Loucy (cell line): ENCODE data around the gene KRT6C.

Source experiments
- H2AFZ ChIP-seq: fragments of 200-600 bp; sonication (generic); 2 replicates; pipeline ENCODE4 v1.6.0; 2016; ENCODE audit warnings: antibody characterized with exemption, mild to moderate bottlenecking, low read length, moderate library complexity
- H3F3A ChIP-seq: fragments of 200-600 bp; 2 replicates; pipeline ENCODE4 v1.6.0; 2016; ENCODE audit warnings: antibody characterized with exemption, low read depth, mild to moderate bottlenecking
- H3K27me3 ChIP-seq: fragments of 200-600 bp; sonication (generic); 2 replicates; pipeline ENCODE4 v1.6.1; 2014; ENCODE audit warnings: low read length, mild to moderate bottlenecking; ENCODE audit not compliant: insufficient read depth, poor library complexity, severe bottlenecking
- H3K36me3 ChIP-seq: fragments of 200-600 bp; sonication (generic); 2 replicates; pipeline ENCODE4 v1.6.1; 2016; ENCODE audit warnings: low read length; ENCODE audit not compliant: insufficient read depth
- H3K4me1 ChIP-seq: fragments of 200-600 bp; sonication (generic); 2 replicates; pipeline ENCODE4 v1.5.1; 2014; ENCODE audit warnings: low read length, mild to moderate bottlenecking; ENCODE audit not compliant: insufficient read depth, poor library complexity, severe bottlenecking
- H3K4me2 ChIP-seq: fragments of 200-600 bp; sonication (generic); 2 replicates; pipeline ENCODE4 v1.6.0; 2014; ENCODE audit warnings: antibody characterized with exemption, low read length, low read depth, mild to moderate bottlenecking; ENCODE audit not compliant: poor library complexity, severe bottlenecking
- H3K4me3 ChIP-seq: fragments of 200-600 bp; sonication (generic); 2 replicates; pipeline ENCODE4 v1.5.1; 2014; ENCODE audit warnings: low read length, mild to moderate bottlenecking, mixed read lengths; ENCODE audit not compliant: poor library complexity, severe bottlenecking
- H3K79me2 ChIP-seq: fragments of 200-600 bp; sonication (generic); 2 replicates; pipeline ENCODE4 v1.6.1; 2014; ENCODE audit warnings: low read length; ENCODE audit not compliant: insufficient read depth
- H3K9ac ChIP-seq: fragments of 200-600 bp; sonication (generic); 2 replicates; pipeline ENCODE4 v1.6.0; 2014; ENCODE audit warnings: mild to moderate bottlenecking, low read depth, low read length, moderate library complexity; ENCODE audit not compliant: poor library complexity, severe bottlenecking
- H3K9me2 ChIP-seq: fragments of 200-600 bp; sonication (generic); replicated peaks from 2 replicates; pipeline ENCODE4 v1.6.1; 2016; ENCODE audit warnings: low read depth, low read length, mixed read lengths
- H3K9me3 ChIP-seq: fragments of 200-600 bp; sonication (generic); 2 replicates; pipeline ENCODE4 v1.6.1; 2014; ENCODE audit warnings: mild to moderate bottlenecking, antibody characterized with exemption, low read length, low read depth; ENCODE audit not compliant: insufficient read depth
- H4K20me1 ChIP-seq: fragments of 200-600 bp; sonication (generic); 2 replicates; pipeline ENCODE4 v1.6.0; 2014; ENCODE audit warnings: antibody characterized with exemption, low read length, mild to moderate bottlenecking; ENCODE audit not compliant: insufficient read depth, poor library complexity, severe bottlenecking
- CTCF ChIP-seq: fragments of 200-600 bp; sonication (generic); conservative IDR thresholded peaks from 2 replicates; pipeline ENCODE4 v1.5.1; 2014; ENCODE audit warnings: mild to moderate bottlenecking, antibody characterized with exemption, low read length
- EZH2phosphoT487 ChIP-seq: fragments of 200-600 bp; IDR thresholded peaks from 2 replicates; pipeline ENCODE4 v1.6.1; 2018; ENCODE audit warnings: antibody characterized with exemption, mild to moderate bottlenecking, moderate library complexity, borderline replicate concordance

Gene KRT6C

GRCh38 chr12:52518574-52519386, 45.2 kb upstream of the KRT6C start:
- no peaks in the 10 kb centered on the region for H3K9me2 ChIP-seq
- H2AFZ ChIP-seq: no peak overlapping the region
- no peaks in the 10 kb centered on the region for H3K36me3 ChIP-seq
- no peaks in the 10 kb centered on the region for H3K79me2 ChIP-seq
- H3K9me3 ChIP-seq: no peaks in the 10 kb centered on the region
- no peak overlapping the region for H3K9ac ChIP-seq
- no peaks in the 10 kb centered on the region for H3K27me3 ChIP-seq
- no peak overlapping the region for H3K4me3 ChIP-seq
- no peaks in the 10 kb centered on the region for H4K20me1 ChIP-seq
- H3F3A ChIP-seq: no peaks in the 10 kb centered on the region
- H3K4me2 ChIP-seq: no peak overlapping the region
- no peaks in the 10 kb centered on the region for H3K4me1 ChIP-seq
- no peak for TF ChIP-seq CTCF

GRCh38 chr12:52517888-52518287, 44.3 kb upstream of the KRT6C start:
- H3K36me3 ChIP-seq: no peaks in the 10 kb centered on the region
- H3F3A ChIP-seq: no peaks in the 10 kb centered on the region
- H3K4me2 ChIP-seq: no peak overlapping the region
- TF ChIP-seq EZH2phosphoT487: no peak
- TF ChIP-seq CTCF: no peak
- H3K79me2 ChIP-seq: no peaks in the 10 kb centered on the region
- no peaks in the 10 kb centered on the region for H4K20me1 ChIP-seq
- H3K4me3 ChIP-seq: no peak overlapping the region
- no peaks in the 10 kb centered on the region for H3K4me1 ChIP-seq
- H2AFZ ChIP-seq: no peak overlapping the region
- no peak overlapping the region for H3K9ac ChIP-seq
- H3K9me3 ChIP-seq: no peaks in the 10 kb centered on the region
- H3K27me3 ChIP-seq: no peaks in the 10 kb centered on the region
- no peaks in the 10 kb centered on the region for H3K9me2 ChIP-seq

DNA sequence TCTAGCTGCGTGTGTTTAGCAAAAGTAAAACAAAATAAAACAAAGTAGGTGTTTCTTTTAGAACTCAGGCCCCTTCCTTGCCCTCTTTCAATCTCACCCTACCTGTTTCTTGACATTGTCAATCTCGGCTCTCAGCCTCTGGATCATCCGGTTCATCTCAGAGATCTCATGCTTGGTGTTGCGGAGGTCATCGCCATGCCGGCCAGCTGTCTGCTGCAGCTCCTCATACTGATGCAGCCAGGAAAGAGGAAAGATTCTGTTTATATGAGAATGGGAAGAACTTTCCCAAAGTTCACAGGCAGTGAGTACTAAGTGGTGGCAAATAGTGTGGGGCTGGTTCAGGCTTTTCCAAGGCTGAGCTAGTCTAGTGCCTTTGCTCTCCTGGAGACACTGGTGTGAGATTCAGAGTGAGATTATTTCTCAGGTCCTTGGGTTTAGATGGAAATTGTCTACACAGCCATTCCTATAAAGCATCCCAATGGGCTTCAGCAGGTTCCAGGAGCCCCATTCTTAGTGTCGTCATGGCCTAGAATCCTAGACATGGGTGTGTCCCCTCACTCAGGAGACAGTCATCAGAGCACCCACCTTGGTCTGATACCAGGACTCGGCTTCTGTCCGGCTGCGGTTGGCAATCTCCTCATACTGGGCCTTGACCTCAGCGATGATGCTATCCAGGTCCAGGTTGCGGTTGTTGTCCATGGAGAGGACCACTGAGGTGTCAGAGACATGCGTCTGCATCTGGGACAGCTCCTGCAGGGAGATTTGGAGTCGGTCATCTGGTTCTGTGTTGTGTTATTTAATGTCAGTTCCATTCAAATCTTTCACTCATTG, 43.6 kb upstream of the KRT6C start:
- no peak overlapping the region for H2AFZ ChIP-seq
- no peaks in the 10 kb centered on the region for H3K4me1 ChIP-seq
- no peak overlapping the region for H3K4me3 ChIP-seq
- no peak overlapping the region for H3K4me2 ChIP-seq
- H3K27me3 ChIP-seq: no peaks in the 10 kb centered on the region
- H3K9me2 ChIP-seq: no peaks in the 10 kb centered on the region
- no peak overlapping the region for H3K9ac ChIP-seq
- TF ChIP-seq CTCF (no peak), EZH2phosphoT487 (no peak)
- H4K20me1 ChIP-seq: no peaks in the 10 kb centered on the region
- H3K79me2 ChIP-seq: no peaks in the 10 kb centered on the region
- no peaks in the 10 kb centered on the region for H3F3A ChIP-seq
- no peaks in the 10 kb centered on the region for H3K36me3 ChIP-seq
- H3K9me3 ChIP-seq: no peaks in the 10 kb centered on the region
